GM12878 (cell line): Measurements from ENCODE around the gene ARHGAP32. TPM values are rescaled to one million over a fixed set of nuclear protein-coding genes. Genes with fewer than 3 reads are reported as not detected.

ENCODE experiments used
- ATAC-seq: fragments of 200-7000 bp; cut with Tn5 transposase; 3 replicates; pipeline ENCODE4 v1.9.1; 2020; ENCODE audit warnings: mild to moderate bottlenecking, moderate library complexity
- BruUV-seq: library from RNA; stranded (reverse); fragments of 400-500 nt; replicated peaks from 2 replicates; lab custom pipeline; 2021; lab: Mats Ljungman, UMichigan
- CTCF ChIA-PET: fragments of 300-600 bp; sonication (Branson Sonifier 250); formaldehyde crosslinking; extraction: SDS; loops from one replicate; lab custom pipeline; 2021; ENCODE audit warnings: inconsistent platforms; lab: Yijun Ruan, JAX
- POLR2A ChIA-PET: fragments of 350-600 bp; formaldehyde crosslinking; extraction: SDS; loops from one replicate; lab custom pipeline; 2021; ENCODE audit warnings: inconsistent platforms; lab: Charles Lee
- RAD21 ChIA-PET: fragments of 300-600 bp; sonication (Branson Sonifier 250); formaldehyde crosslinking; loops from one replicate; lab custom pipeline; 2023; ENCODE audit warnings: antibody characterized with exemption; ENCODE audit not compliant: unreplicated experiment; lab: Charles Lee
- SMC1A ChIA-PET: fragments of 300-600 bp; sonication (Branson Sonifier 250); formaldehyde crosslinking; loops from one replicate; lab custom pipeline; 2023; ENCODE audit not compliant: unreplicated experiment, uncharacterized antibody; lab: Charles Lee
- DNase-seq: peaks from one replicate; pipeline ENCODE4 v3.0.0-alpha.2; 2011; ENCODE audit warnings: low read depth, low spot score
- FAIRE-seq: peaks from 3 replicates; lab custom pipeline; 2011; peaks lifted over from hg19 to GRCh38; lab: Jason Lieb, UNC
- H2AFZ ChIP-seq: 2 replicates; pipeline ENCODE4 v1.6.0; 2011; ENCODE audit warnings: low read depth, low read length, control low read depth; ENCODE audit not compliant: control insufficient read depth
- H3K27ac ChIP-seq: 2 replicates; pipeline ENCODE4 v1.5.1; 2011; ENCODE audit warnings: control low read depth; ENCODE audit not compliant: control insufficient read depth, insufficient read depth
- H3K27me3 ChIP-seq, 2 experiments: replicated peaks in 1 of 2; 2 replicates each; pipeline versions ENCODE4 v1.6.0 to v1.6.1; 2011; ENCODE audit warnings: low read length in 1 of 2; ENCODE audit not compliant: control insufficient read depth in 2 of 2, insufficient read depth in 2 of 2
- H3K36me3 ChIP-seq, 2 experiments: 2 replicates each; pipeline ENCODE4 v1.5.1; 2011; ENCODE audit warnings: low read length in 1 of 2; ENCODE audit not compliant: control insufficient read depth in 2 of 2, insufficient read depth in 2 of 2
- H3K4me1 ChIP-seq: 2 replicates; pipeline ENCODE4 v1.6.1; 2011; ENCODE audit warnings: mild to moderate bottlenecking, low read length, moderate library complexity, mixed read lengths; ENCODE audit not compliant: control insufficient read depth, insufficient read depth
- H3K4me2 ChIP-seq: 2 replicates; pipeline ENCODE4 v1.6.0; 2011; ENCODE audit warnings: control low read depth; ENCODE audit not compliant: control insufficient read depth, insufficient read depth
- H3K4me3 ChIP-seq: fragments of 200-600 bp; sonication (generic); 2 replicates; pipeline ENCODE4 v1.5.1; 2016
- H3K79me2 ChIP-seq: 2 replicates; pipeline ENCODE4 v1.6.0; 2011; ENCODE audit warnings: low read length; ENCODE audit not compliant: control insufficient read depth, insufficient read depth
- H3K9ac ChIP-seq: 2 replicates; pipeline ENCODE4 v1.8.0; 2011; ENCODE audit warnings: low read length, control low read depth, mixed read lengths; ENCODE audit not compliant: control insufficient read depth, insufficient read depth
- H3K9me3 ChIP-seq: replicated peaks from 3 replicates; pipeline ENCODE4 v1.5.1; 2011; ENCODE audit warnings: mild to moderate bottlenecking, low read length; ENCODE audit not compliant: control insufficient read depth, insufficient read depth
- H4K20me1 ChIP-seq: 2 replicates; pipeline ENCODE4 v1.6.0; 2011; ENCODE audit not compliant: control insufficient read depth, insufficient read depth
- BACH1 ChIP-seq: fragments of 450-650 bp; IDR thresholded peaks from 2 replicates; pipeline ENCODE4 v1.6.1; 2017; ENCODE audit warnings: mild to moderate bottlenecking, borderline replicate concordance
- CHD2 ChIP-seq: IDR thresholded peaks from 2 replicates; pipeline ENCODE4 v1.6.1; 2011; ENCODE audit warnings: low read depth, low read length, improper control_type of control experiment, borderline replicate concordance
- ESRRA ChIP-seq: IDR thresholded peaks from 2 replicates; pipeline ENCODE4 v1.6.1; 2012; ENCODE audit warnings: mild to moderate bottlenecking, low read length, improper control_type of control experiment
- IKZF1 ChIP-seq: fragments of 450-650 bp; conservative IDR thresholded peaks from 2 replicates; pipeline ENCODE4 v1.6.1; 2017; ENCODE audit warnings: antibody characterized with exemption, mild to moderate bottlenecking
- IKZF2 ChIP-seq, 2 experiments: fragments of 450-650 bp; IDR thresholded peaks; 2 replicates each; pipeline ENCODE4 v1.6.1; 2017; ENCODE audit warnings: mild to moderate bottlenecking in 2 of 2, moderate library complexity in 2 of 2
- IRF3 ChIP-seq: fragments of 450-650 bp; IDR thresholded peaks from 2 replicates; pipeline ENCODE4 v1.6.1; 2014; ENCODE audit warnings: mild to moderate bottlenecking
- KLF5 ChIP-seq: fragments of 450-650 bp; IDR thresholded peaks from 2 replicates; pipeline ENCODE4 v1.6.1; 2014; ENCODE audit warnings: mild to moderate bottlenecking; ENCODE audit not compliant: partially characterized antibody
- NFYA ChIP-seq: IDR thresholded peaks from 2 replicates; pipeline ENCODE4 v1.6.1; 2011; ENCODE audit warnings: low read depth, mild to moderate bottlenecking, low read length, improper control_type of control experiment, borderline replicate concordance
- NR2C1 ChIP-seq: fragments of 450-650 bp; IDR thresholded peaks from 2 replicates; pipeline ENCODE4 v1.6.1; 2017; ENCODE audit warnings: antibody characterized with exemption, mild to moderate bottlenecking, moderate library complexity
- POLR2AphosphoS2 ChIP-seq: IDR thresholded peaks from 2 replicates; pipeline ENCODE4 v1.6.1; 2011; ENCODE audit warnings: low read depth, mild to moderate bottlenecking, low read length, improper control_type of control experiment, moderate library complexity
- RUNX3 ChIP-seq: IDR thresholded peaks from 2 replicates; pipeline ENCODE4 v1.6.1; 2012; ENCODE audit warnings: low read length, inconsistent platforms
- SIN3A ChIP-seq: IDR thresholded peaks from 2 replicates; pipeline ENCODE4 v1.6.1; 2012; ENCODE audit warnings: low read depth, low read length, improper control_type of control experiment
- SKIL ChIP-seq: fragments of 450-650 bp; IDR thresholded peaks from 2 replicates; pipeline ENCODE4 v1.6.1; 2017; ENCODE audit warnings: mild to moderate bottlenecking, low read depth, inconsistent platforms; ENCODE audit not compliant: poor library complexity, severe bottlenecking
- SMARCA5 ChIP-seq: fragments of 450-650 bp; IDR thresholded peaks from 2 replicates; pipeline ENCODE4 v1.6.1; 2017; ENCODE audit warnings: mild to moderate bottlenecking
- SREBF1 ChIP-seq: IDR thresholded peaks from 2 replicates; pipeline ENCODE4 v1.6.1; 2012; ENCODE audit warnings: mild to moderate bottlenecking, low read length
- WRNIP1 ChIP-seq: IDR thresholded peaks from 2 replicates; pipeline ENCODE4 v1.6.1; 2011; ENCODE audit warnings: low read depth, low read length, improper control_type of control experiment, borderline replicate concordance
- YY1 ChIP-seq: IDR thresholded peaks from 2 replicates; pipeline ENCODE4 v1.6.1; 2011; ENCODE audit warnings: low read depth, mild to moderate bottlenecking, low read length
- ZBED1 ChIP-seq: IDR thresholded peaks from 2 replicates; pipeline ENCODE4 v1.6.1; 2016; ENCODE audit warnings: borderline replicate concordance
- ZNF207 ChIP-seq: fragments of 450-650 bp; IDR thresholded peaks from 2 replicates; pipeline ENCODE4 v1.6.1; 2014; ENCODE audit warnings: antibody characterized with exemption, mild to moderate bottlenecking, borderline replicate concordance
- WGBS: methylation state at CpG from one replicate; pipeline ENCODE4 v1.1.6; 2016; ENCODE audit warnings: low lambda C conversion rate; ENCODE audit not compliant: insufficient replicate concordance, insufficient coverage; ENCODE audit errors: missing lambda C conversion rate; 5-methylcytosine and 5-hydroxymethylcytosine counted together
- in situ Hi-C: fragments of 300-500 bp; cut with MboI; formaldehyde crosslinking; loops from 9 replicates; pipeline ENCODE4 v1.14.3; 2018; ENCODE audit warnings: mixed read lengths
- intact Hi-C: fragments of 100-400 bp; cut with micrococcal nuclease; formaldehyde crosslinking; loops from one replicate; pipeline ENCODE4 v1.14.2; 2022; ENCODE audit not compliant: unreplicated experiment
- polyA plus RNA-seq, 11 experiments: library from polyadenylated mRNA; depleted of rRNA in 4 of 11; unstranded in 6 of 11; stranded (reverse) in 5 of 11; fragments of >200 nt; fragmentation: Nextera tagmentation in 4 of 11; fragmentation: Illumina TruSeq in 1 of 11; extraction: Ambion mirVana in 4 of 11; extraction: Trizol in 1 of 11; gene quantifications; 1 replicate in 1 of 11; 2 replicates in 10 of 11; pipeline versions ENCODE4 v1.2.1 to v1.2.3, GENCODE V29; 2011 to 2016; ENCODE audit warnings: inconsistent platforms in 2 of 11, missing spikeins in 2 of 11, low read depth in 1 of 11
- total RNA-seq, 4 experiments: library from RNA; depleted of rRNA in 3 of 4; stranded (reverse); fragments of >200 nt in 3 of 4; fragmentation: Illumina TruSeq in 1 of 4; extraction: Trizol in 1 of 4; gene quantifications; 2 replicates each; pipeline versions ENCODE4 v1.2.1 to v1.2.3, GENCODE V29; 2013 to 2021

ARHGAP32 gene
- total and polyA plus RNA-seq, 10 of the 15 experiments (the other 5 are each of a cell fraction or from before 2014, with no cell fraction given), result under 0.01 to 0.46 (median 0.12) TPM; not detected in 1

GRCh38 chr11:128939591-128939990, 252.5 kb downstream of the ARHGAP32 start:
- H3K4me1 ChIP-seq, result no peaks in the 10 kb centered on the region
- intact Hi-C loops, result no loop called here
- no peaks in the 10 kb centered on the region; the same call in 1 of the 2 replicates for H4K20me1 ChIP-seq
- 42% methylated on average over 11 of the region's 11 CpGs for WGBS
- CTCF ChIA-PET, result interaction anchor here (0.9 to 4.9 kb wide), 4 partner anchors 9 to 54 kb away, joined by 3 to 21 read pairs (median 4); no protein-coding TSS in a partner anchor
- TF ChIP-seq SMARCA5 (no peak), ZNF207 (no peak), CHD2 (no peak), WRNIP1 (no peak), IKZF1 (no peak), YY1 (no peak), KLF5 (no peak), NR2C1 (no peak), ESRRA (no peak), ZBED1 (no peak), SREBF1 (no peak), IKZF2 (IDR thresholded peaks at IDR 0.05) (no peak), POLR2AphosphoS2 (no peak), SKIL (no peak), BACH1 (no peak), RUNX3 (no peak), SIN3A (no peak), NFYA (no peak), IRF3 (no peak)
- DNase-seq (no peak), FAIRE-seq (no peak), ATAC-seq (no peak)
- peaks cover 0 to 7% of the 10 kb centered on the region in 2 experiments; a peak in 2 of 4 replicates for H3K27me3 ChIP-seq
- no peaks in the 10 kb centered on the region for H3K79me2 ChIP-seq
- BruUV-seq, result no TSS peak
- H3K36me3 ChIP-seq, result no peaks in the 10 kb centered on the region
- H3K4me2 ChIP-seq, result no peak overlapping the region
- no peak overlapping the region for H3K27ac ChIP-seq
- H3K9ac ChIP-seq, result no peak overlapping the region
- POLR2A ChIA-PET, result no interaction called here
- RAD21 ChIA-PET, result interaction anchor here (1.0 to 1.1 kb wide), 3 partner anchors 15 to 36 kb away, joined by 3 to 6 read pairs (median 3); no protein-coding TSS in a partner anchor
- no peak overlapping the region for H3K4me3 ChIP-seq
- no peak overlapping the region for H2AFZ ChIP-seq
- no peaks in the 10 kb centered on the region for H3K9me3 ChIP-seq
- SMC1A ChIA-PET, result interaction anchor here (0.7 to 1.0 kb wide), 2 partner anchors 12 kb away, joined by 3 read pairs; no protein-coding TSS in a partner anchor
- in situ Hi-C loops, result no loop called here
